HG03558 (cell line): ENCODE results near the gene CNTN4.
"Not testable (repeated sequence)": the region's sequence is repeated elsewhere in the genome, so short reads cannot be mapped to it uniquely, and the experiment has no call there.

Experiments used
- ATAC-seq: cut with Tn5 transposase; IDR thresholded peaks from one replicate; pipeline ENCODE4 v1.9.1; 2021; ENCODE audit warnings: moderate number of reproducible peaks; ENCODE audit not compliant: unreplicated experiment; ENCODE audit errors: extremely low read depth

The CNTN4 gene

DNA sequence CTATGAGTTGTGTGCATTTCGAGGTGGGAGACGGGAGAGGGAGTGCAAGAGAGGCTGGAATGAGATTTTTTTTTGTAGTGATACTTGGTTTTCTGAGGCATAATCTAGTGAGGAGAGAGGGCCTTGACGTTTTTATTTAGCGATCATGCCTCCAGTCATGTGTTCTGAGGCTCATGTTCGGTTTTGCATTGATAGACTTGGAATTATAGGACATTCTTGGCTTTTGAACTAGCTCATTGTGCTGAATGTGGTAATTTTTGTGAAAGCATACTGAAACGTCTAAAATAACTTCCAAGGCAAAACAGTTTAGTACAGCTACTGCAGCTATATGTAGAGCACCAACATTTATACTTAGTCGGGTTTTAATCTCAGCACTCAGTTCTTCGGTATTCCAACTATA, 408.1 kb downstream of the CNTN4 start:
- ATAC-seq: no peak

DNA sequence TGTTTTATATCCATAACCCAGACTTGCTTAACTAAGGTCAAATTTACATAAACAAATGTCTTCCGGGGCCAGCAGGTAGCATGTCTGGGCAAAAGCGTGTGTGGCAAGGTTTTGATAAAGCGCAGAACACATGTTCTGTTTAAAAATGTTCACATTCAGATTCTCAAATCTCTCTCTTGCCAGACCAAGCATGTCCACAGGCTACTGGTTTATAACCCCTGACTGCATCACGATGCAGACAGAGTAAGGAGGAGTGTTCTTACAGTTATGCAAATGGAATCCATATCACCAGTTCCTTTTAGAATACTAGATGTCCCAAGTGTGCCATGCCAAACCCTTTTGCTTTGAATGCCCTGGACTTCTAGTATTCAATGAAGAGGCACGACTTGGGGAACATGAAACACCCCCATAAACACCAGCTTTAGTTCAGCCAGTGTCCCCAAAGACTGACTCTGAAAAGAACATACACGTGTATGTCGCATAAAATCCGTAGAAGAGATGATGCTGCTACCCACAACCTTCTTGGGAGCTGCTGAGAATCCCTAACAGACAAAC, 412.0 kb downstream of the CNTN4 start:
- no peak for ATAC-seq

DNA sequence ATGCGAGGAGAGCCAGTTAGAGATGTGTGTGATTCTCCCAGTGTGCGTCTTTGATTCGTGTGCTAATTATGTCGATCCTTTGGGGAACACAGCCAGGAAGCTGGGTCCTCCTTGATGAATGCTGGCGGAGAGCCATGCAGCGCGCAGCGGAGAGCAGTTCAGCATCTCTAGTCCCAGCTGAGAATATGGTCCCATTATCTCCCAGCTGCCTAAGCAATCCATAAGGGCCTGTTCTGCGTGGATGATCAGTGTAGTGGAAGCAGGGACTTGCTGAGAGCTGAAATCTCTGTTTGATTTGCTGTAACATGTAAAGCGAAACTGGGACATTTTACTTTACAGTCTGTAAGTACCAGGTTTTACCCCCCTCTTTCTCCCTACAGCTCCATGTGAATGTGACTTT, 412.7 kb downstream of the CNTN4 start:
- no peak for ATAC-seq

DNA sequence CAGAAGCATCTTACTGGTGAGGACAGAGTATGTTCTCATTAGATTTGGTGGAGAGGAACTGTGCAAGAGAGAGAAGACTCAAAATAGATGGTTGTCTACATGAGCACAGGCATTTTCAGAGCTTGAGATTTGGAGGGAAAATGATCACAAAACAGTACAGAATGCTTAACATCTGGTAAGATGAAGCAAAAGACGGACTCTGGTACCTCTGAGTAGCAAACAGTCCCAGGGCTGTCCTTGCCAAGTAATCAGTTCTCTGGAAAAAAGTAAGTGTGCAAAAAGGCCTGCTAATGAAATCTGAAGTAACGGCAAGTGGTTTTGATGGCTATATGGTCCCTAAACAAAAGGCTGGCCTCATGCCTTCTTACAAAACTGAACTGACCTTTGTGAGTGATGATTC, 414.2 kb downstream of the CNTN4 start:
- ATAC-seq: no peak

DNA sequence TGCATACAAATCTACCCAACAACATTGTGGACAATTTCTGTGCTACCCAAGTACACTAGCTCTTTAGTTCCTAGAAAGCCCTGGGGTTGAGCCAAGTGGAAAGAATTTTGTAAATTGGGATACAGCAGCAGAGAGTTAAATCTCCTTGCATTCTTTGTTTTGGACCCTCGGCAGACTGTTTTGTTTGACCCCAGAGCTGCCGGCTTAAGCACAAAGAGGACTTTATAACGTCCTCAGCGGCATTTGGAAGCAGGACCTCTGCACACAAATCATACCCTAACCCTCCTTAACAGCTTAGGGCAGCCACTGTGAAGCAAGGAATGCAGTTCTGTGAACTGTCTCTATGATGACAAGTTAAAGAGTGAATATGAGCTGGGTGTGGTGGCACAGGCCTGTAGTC, 415.3 kb downstream of the CNTN4 start:
- ATAC-seq: no peak

DNA sequence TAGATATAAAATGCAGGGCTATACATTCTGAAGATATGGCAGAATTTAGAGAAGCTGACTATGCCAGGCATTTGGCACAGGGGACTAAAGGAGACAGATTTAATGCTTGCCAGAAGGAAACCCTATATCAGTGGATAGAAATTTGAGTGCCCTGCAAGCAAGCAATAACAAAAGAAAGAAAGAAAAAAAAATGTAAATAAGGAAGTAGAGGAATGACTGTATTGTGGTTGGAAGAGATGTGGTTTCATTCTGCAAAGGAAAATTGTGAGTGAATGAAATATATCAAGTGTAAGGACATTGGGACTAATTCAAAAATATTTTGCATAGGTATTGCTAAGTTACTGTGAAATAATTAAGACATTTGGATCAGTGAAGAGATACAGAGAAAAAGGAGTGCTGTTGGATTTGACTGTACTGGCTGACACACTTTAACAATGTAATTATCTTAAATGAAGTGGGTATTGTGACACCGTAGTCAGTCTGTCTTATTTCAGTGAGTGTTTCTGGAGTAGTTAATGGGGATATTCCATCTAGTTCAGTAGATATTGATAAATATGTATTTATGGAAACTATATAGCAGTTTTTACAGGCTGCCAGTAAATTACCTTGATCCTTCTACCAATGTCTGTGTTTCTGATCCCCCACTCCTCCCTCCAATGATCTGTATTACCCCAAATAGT, 418.2 kb downstream of the CNTN4 start:
- ATAC-seq: no peak

DNA sequence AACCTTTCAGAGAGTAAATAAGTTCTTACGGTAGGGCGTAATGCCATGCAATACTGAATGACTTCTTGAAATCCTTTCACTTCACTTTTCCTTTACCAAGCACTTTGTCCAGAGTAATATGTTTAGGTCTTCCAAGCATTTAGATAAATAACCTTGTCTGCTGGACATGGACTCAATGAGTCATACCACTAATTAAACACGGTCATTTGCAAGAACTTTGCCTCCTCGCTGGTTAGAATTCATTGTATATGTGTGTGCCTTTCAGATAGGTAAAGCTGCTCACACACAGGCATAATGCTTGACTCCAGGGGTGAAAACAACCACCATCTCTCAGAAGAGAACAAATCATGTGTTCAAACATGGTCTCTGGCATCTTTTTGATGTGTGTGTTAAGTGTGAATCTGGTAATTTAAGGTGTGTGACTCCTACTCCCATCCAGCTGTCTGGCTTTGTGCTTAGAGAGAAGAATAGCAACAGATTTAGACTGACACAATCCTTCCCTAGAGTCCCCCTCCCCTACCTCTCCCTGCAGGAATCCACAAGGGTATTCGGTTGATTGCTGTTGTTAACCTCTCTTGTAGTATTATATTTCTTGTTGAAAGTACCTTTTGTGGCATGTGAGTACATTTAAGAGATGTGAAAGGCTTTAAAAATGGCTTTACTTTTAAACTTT, 419.0 kb downstream of the CNTN4 start:
- no peak for ATAC-seq

DNA sequence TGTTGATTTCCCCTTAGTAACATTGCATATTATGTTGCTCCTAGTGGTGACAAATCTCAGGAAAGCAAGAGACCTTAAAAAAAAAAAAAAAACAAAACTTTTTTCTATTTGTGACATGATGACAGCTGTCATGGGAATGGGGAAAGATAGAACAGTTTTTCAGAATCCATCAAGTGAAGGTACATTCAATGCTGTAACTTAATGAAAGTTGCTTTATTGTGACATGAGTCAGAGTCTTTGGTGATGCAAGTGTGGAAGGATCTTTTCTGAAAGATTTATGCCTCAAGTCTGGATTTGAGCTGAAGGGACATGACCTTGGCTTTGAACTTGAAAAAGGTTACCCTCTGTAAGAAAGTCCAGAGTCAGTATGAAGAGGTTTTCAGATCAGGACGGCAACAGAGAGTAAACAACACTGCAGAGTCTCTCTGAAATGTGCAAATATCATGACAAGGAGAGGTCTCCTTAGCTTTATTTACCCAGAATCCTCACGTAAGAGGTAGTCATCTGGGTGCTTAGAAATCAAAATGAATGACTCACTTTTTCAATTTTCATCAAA, 424.7 kb downstream of the CNTN4 start:
- no peak for ATAC-seq

DNA sequence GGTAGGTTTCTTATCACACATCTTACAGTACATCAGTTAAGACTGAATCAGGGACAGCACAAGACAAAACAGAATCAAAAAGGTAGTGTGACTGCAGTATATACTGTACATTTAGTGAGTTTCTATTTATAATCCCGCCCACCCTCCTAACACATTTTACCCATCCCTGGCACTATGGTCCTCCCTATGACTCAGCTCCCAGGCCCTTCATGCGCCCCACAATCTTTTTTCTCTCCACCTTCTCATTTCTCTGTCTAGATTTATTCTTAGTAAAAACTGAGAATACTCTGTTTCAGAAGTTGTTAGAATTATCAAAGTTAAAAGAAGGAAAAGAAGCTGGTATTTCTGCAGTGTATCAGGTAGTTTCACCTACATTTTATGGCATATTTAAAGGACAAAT, 427.3 kb downstream of the CNTN4 start:
- ATAC-seq: no peak

DNA sequence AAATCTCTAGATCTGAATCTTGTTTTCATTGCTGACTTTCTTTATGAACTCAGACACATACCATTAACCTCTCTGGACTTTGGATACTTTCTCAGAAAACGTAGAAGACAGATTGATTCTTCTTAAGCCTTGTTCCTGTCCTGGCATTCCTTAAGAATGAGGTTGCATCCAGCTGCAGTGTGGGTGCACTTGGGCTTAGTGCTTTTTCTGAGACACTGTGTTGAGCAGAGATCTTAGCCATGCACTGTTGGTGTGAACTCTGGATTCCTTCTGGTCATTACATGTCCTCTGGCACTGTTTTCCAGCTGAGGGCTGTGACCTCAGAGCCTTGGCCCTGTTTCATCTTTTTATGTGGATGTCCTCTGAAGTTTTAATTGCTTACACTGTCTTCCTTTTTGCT, 428.3 kb downstream of the CNTN4 start:
- no peak for ATAC-seq

DNA sequence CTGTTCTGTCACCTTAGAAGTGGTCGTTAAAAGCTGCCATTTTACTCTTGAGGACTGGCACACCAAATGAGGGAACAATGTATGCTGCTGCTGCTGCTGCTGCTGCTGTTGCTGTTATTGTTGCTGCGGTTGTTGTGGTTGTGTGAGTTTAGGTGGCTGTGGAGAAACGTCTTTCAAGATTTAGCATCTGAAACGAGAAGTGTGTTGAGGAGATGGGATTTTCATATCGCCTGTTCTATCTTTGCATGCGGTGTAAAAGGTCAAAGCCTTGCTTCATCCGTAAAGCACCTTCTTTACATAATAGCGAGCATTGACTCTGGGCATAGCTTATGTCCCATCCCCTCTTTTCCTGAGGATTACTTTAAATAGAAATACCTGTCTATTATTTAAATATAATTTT, 428.7 kb downstream of the CNTN4 start:
- not testable (repeated sequence) for ATAC-seq

DNA sequence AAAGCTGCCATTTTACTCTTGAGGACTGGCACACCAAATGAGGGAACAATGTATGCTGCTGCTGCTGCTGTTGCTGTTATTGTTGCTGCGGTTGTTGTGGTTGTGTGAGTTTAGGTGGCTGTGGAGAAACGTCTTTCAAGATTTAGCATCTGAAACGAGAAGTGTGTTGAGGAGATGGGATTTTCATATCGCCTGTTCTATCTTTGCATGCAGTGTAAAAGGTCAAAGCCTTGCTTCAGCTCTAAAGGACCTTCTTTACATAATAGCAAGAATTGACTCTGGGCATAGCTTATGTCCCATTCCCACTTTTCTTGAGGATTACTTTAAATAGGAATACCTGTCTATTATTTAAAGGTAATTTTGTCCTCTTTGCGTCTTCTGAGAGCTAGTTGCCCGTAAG, 436.1 kb downstream of the CNTN4 start:
- ATAC-seq: not testable (repeated sequence)

DNA sequence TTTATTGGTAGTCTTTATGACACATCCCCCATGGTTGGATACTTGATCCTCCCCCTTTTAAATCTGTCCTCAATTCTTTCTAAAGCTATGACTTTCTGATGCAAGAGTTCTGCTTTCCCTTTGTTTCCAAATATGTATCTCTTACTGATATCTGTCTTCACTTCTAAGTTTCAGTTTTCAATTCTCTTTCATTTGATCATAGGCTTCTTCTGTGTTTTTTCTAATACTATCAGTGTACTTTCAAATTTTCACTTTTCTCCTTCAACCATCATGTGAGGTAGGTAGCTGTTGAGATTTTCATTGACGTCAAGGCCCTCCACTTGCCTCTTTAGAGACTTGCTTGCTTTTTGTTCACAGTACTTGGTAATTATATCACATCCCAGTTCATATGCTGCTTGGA, 436.5 kb downstream of the CNTN4 start:
- no peak for ATAC-seq

DNA sequence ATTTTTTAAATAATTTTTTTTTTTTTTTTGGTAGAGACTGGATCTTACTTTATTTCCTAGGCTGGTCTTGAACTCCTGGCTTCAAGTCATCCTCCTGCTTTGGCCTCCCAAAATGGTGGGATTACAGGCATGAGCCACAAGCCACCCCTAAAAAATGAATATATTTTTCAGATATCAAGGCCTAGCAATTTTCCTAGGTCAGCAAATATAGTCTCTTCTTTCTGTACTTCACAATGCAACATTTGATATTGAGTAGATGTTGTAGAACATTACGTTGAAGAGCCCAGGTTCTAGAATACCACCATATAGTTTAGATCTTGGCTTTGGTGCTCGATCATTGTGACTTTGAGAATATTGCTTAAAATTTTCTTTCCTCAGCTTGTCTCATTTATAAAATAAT, 437.9 kb downstream of the CNTN4 start:
- ATAC-seq: no peak

DNA sequence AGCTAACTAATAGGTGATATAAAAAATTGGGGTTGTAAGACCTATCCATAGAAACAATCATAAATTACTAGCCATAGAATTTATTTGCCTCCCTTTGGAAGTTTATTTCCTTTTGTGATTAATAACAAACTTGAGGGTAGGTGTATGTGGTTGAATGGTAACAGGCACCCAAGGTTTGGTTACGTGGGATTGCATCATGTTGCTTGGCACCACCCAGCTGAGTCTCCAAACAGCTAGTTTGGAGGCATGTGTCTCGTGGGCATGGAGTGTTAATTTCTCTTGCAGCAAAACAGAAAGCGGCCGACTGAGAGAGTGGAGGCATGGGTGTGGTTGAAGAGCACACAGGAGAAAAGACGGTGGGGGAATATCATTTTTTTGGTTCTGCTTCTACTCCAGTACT, 441.4 kb downstream of the CNTN4 start:
- ATAC-seq: no peak

DNA sequence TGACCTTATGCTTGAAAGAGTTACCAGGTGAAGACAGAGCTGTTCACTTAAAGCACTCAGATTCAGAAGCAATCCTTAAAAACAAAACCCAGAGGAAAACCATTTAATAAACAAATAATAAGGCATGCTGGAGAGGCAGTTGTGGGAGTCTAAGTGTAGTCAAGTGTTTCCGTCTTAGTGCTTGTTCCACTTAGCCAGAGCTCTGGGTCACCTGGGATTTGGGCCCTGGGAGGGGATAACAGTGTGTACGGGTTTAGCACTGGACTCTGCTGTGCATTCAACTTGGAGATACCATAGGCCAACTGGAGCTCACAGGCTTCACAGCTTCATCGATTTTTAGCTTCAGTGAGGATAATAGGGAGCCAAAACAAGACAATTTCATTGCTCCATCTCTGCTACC, 444.6 kb downstream of the CNTN4 start:
- no peak for ATAC-seq

DNA sequence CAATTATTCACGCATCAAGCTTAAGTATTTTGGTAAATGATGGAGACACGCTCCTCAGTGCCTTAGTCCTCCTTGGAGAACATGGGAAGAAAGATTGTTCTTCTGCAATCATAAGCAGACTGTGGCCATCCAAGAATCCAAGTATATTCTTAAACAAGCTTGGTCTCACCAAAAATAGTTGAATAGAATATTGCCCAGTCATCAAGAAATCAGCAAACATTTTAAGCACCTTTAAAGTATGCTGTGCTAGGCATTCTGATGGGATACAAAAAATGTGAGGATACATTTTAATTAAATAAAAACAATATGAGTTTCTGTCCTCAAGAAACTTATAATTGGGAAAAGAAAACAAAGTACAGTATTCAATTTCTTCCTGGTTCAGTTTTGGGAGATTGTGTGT, 445.5 kb downstream of the CNTN4 start:
- no peak for ATAC-seq

DNA sequence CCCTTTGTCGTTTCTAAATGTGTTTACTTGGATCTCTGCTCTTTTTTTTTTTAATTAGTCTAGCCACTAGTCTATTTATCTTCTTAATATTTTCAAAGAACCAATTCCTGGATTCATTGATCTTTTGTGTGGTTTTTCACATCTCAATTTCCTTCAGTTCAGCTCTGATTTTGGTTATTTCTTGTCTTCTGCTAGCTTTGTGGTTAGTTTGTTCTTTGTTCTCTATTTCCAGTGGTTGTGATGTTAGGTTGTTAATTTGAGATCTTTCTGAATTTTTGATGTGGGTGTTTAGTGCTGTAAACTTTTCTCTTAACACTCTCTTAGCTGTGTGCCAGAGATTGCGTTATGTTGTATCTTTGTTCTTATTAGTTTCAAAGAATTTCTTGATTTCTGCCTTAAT, 446.1 kb downstream of the CNTN4 start:
- no peak for ATAC-seq

DNA sequence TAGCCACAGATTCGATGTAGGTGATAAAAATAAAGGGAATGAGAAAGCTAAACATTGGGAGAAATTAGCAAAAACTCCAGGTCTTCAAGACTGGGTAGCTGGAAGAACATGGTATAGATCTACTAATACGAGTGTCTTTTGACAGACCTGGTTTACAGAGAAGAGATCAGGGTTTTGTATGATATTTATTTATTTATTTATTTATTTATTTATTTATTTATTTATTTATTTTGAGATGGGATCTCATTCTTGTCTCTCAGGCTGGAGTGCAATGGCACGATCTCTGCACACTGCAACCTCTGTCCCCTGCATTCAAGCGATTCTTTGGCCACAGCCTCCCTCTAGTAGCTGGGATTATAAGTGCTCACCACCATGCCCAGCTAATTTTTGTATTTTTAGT, 448.4 kb downstream of the CNTN4 start:
- ATAC-seq: no peak

DNA sequence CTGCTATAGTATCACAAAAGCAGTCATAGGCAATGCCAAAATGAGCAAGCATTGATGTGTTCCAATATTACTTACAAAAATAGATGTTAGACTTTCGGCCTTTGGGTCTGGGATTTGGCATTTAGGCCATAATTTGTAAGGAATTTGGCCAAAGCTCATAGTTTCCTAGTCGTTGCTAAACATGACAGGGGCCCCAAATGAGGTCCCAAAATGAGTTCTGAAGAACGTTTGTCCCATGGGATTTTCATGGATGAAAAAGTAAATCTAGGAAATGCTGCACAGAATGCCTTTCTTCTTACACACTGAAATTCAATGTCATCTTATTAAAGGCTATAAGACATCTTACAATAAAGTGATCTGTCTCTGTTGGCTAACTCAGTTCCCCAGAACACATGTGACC, 456.0 kb downstream of the CNTN4 start:
- ATAC-seq: no peak

DNA sequence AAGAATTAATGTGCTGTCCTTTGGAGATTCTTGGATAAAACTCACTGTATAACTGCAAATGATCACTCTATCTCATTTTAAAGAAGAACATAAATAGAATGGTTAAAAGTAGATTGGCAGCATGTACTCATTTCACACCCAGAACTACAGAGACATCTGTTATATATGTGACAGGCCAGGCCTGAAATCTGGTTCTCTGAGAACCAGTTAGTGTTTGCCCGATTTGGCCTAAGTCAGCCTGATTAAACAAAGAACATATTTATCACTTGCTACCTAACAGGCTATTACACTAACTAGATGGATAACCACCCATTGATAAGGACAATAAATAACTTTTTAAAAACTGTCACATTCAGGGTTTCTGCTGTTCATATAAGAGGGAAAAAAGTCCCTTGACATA, 460.1 kb downstream of the CNTN4 start:
- ATAC-seq: no peak

DNA sequence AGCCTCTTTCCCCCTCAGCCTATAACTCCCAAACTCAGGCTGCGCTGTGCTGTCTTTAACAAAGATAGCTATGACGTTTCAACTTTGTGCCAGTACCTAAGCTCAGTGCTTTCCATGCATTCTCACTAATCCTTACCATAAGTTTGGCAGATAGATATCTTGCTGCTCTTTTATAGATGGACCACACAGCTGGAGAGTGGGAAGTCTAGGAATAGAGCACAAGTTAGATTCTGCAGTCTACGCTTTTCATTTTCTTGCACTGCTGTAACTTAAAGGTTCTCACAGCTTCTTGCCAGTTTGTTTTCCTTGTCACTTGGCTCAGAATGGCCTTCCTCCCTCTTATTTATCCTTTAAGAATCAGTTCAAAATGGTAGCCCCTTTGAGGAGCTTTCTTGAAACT, 468.8 kb downstream of the CNTN4 start:
- ATAC-seq: no peak
